ENCODE data around the gene ZPR1.
"Not testable (repeated sequence)": the region's sequence is repeated elsewhere in the genome, so short reads cannot be mapped to it uniquely, and the experiment has no call there.

Gene ZPR1

DNA sequence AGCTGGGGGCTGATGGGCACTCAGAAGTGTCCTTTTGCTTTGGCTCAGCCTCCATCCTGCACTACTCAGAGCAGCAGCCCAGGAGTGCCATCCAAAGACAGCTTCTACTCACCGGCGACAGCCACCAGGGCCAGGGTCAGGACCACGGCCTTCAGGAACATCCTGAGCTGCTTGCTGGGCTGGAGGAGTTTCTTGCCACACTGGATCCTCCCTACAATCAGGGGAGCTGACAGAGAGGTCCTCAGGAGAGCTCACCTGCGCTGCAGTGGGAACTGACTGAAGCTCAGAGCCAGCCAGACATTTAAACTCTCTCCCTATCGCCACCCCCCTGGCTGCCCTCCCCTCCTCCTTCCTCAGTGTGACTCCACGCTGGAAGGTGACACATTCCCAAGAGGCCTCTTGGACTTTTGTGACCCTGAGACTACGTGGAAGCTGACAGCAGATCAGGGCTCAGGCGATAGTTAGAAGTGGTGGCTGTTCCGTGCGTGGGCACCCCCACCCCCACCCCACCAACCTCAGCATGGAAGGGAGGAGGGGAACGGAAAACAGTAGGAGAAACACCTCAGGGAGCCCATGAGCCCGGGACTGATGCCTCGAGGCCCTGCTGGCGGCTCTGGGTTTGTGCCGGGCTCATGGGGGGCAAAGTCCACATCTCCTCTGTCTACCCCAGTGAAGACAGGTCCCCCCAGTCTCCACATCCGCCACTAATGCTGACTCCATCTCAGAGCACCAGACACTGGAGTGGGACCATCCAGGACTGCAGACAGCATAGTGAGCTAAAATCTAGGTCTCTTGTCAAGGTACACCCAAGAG, 35.4 kb upstream of the ZPR1 start, which contains the start of gene APOA4:
Gene APOA4 (minus strand): TSS at position 274 of the 813 bp plus-strand sequence. CDS start 113 bp downstream, at position 161.
- DNase-seq (ENCODE audit: low spot score): no peak

DNA sequence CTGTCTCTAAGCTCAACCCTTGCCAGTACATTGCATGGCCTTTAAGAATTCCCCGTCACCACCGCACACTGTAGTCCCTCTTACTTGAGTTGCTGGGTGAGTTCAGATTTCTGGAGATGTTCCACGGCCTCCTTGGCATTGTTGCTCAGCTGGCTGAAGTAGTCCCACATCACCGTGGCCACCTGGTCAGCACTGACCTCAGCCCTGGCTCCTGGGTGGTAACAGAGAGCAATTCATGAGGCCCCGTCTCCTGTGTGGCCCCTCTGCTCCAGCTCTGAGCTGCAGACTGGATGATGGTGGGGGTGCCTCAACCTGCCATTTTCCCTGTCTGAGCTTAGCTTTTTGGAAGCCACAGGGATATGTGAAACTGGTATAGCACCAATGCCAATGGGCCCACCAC, 34.8 kb upstream of the ZPR1 start:
- DNase-seq (ENCODE audit: low spot score): no peak

DNA sequence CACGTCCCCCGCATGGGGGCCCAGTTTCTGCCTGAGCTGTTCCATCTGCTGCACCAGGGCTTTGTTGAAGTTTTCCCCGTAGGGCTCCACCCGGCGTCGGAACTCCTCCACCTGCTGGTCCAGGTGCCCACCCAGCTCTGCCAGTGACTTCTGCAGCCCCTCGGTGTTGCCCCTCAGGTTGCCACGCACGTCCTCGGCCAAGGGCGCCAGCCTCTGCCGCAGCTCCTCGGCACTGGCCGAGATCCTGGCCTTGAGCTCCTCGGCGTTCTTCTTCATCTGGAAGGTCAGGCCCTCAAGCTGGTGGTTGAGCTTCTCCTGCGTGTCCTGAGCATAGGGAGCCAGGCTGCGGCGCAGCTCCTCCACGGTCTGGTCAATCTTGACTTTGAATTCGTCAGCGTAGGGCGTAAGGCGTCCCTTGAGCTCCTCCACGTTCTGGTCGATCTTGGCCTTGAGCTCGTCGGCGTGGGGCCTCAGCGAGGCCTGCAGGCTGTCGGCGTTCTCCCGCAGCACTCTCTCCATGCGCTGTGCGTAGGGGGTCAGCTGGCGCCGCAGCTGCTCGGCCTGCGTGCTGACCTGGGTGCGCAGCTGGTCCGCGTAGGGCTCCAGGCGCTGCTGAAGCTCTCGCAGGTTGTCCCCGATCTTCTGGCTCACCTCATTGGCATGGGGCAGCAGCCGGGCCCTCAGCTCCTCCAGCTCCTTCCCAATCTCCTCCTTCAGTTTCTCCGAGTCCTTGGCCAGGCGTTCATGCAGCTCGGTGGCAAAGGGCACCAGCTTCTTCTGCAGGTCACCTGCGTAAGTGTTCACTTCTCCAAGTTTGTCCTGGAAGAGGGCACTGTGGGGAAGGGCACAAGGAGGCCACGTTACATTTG, 33.5 kb upstream of the ZPR1 start:
- no peak for DNase-seq (ENCODE audit: low spot score)

DNA sequence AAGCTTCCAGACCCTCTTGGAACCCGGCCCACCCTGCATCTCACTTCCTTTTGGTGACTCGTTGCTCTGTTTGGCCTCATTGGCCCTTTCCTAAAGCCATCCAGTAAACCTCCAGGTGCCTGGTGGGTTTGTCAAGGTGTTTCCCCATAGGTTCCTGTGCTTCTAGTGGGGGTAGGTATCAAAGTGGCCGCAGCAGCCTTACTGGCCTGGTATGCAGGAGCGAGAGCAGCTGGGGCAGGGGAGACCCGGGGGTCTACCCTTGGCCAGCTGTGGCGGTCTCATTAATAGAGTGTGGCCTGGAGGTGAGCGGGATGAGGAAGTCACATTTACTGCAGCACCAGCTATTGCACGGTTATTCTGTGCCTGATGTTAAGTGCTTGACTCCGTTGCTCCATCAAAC, 31.2 kb upstream of the ZPR1 start:
- DNase-seq (ENCODE audit: low spot score): no peak

DNA sequence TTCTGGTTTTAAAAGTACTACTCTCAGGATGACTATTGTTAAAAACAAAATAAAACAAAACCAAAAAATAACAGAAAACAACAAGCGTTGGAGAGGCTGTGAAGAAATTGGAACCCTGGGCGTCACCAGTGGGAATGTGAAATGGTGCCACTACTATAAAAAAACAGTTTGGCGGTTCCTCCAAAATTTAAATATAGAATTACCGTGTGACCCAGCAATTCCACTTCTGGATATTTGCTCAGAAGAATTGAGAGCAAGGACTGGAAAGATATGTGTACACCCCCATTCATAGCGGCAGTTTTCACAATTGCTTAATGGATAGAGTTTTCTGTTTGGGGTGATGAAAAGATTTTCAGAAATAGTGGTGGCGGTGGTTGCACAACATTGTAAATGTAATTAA, 26.7 kb upstream of the ZPR1 start:
- no peak for DNase-seq (ENCODE audit: low spot score)

DNA sequence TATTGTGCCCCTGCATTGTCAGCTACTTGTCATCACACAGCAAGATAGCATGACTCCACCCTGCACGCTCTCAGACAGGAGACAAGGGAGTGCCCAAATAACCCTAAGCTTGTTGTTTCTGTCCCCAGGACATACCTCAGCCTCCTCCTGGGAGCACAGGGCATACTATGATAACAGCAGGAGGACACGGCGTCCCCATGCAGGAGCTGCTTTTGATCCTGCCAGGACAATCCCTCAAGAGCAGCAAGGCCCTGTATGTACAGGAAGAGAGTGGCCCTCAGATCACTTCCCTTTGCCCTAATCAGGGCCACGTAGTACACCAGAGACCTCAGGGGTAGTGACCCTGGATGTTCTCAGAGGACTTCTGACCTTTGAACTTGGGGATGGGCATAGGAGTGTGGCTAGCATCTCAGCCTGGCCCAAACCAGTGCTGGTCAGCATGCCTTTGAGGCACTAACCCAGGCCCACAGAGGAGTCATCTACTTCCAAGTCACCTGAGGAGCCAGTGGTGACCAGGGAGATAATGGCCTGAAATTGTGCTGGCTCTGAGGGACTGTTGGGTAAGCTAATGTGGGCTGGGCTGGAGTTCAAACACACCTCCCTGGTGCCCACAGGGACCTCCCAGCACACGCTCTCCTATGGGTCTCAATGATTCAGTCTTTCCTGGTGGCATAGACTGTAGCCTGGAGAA, 26.1 kb upstream of the ZPR1 start:
- no peak for DNase-seq (ENCODE audit: low spot score)

DNA sequence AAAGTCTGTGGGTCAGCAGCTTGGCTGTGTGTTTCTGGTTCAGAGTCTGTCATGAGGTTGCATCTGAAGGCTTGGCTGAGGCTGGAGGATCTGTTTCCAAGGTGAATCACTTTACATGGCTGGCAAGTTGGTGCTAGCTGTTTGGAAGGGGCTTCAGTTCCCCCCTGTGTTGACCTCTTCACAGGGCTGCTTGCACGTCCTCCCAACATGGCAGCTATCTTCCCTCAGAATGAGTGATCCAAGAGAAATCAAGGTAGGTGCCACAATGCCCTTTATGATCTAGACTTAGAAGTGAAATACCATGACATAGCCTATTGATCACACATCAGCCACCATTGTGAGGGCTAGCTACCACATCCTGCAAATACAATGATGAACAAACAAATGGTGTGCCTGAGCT, 25.3 kb upstream of the ZPR1 start:
- no peak for DNase-seq (ENCODE audit: low spot score)

DNA sequence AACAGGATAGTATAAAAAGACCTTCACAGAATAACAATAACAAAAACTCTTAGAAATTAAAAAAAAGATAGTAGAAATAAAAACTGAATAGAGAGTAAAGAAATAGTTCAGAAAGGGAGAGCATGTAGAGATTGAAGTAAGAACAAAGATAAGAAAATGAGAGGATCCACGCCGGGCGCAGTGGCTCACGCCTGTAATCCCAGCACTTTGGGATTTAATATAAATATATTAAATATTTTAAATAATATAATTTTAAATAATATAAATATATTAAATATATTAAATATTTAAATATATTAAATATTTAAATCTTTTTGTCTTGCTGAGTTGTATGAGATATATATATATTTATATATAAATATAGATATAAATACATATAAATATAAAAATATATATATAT, 24.3 kb upstream of the ZPR1 start:
- DNase-seq (ENCODE audit: low spot score): no peak

DNA sequence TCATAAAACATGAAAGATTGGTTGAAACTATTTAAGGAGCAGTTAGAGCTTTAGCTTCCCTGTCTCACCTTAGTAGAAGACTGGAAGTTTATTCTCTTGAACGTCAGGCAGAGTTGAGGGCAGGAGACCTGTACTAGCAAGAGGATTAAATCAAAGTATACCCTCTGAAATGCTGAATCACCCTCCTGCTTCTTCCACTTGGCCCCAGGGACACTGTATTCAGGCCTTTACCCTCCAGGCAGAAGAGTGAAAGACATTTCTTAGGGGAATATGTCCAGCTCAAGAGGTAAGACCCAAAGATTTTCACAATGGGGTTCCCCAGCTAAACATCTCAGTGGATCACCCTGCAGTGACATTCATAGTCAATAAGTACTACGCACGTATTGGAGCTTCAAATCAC, 23.4 kb upstream of the ZPR1 start:
- no peak for DNase-seq (ENCODE audit: low spot score)

DNA sequence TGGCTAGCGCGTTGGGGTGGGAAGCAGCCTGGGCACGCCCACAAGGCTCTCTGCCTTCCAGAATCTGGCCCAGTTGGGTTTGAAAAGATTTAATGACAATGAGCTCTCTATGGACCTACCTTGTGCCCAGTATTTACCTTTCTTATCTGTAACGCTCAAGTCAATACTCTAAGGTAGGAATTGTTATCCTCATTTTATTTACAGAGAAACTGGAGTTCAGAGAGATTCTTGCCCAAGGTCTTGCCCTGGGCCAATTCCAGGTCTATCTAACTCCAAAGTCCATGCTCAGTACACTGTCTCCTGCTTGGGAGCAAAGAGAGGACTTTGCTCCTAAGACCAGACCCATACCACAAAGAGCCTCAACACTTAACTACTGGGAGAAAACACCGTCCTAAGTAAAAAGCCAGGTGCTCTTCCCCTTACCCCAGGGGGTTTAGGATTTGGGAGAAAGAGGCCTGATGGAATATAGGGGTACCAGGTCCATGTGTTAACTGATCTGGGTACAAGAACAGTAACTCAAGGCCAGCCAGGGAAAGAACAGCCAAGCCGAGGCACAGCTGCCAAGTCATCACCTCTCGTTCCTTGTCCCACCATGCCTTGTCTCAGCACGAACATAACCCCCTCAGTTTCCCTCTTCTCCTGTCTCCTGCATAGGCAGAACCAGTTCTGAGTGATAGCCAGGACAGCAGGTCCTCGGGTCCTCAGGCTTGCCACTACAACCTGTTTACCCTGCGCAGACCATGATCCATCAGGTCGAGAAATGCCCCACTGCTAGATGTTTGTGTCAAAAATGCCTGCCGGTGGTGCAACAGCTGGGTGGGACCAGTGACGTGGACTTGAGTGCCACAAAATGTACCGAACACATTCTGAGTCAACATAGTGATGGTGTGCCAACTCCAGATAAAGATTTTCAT, 20.7 kb upstream of the ZPR1 start:
- no peak for DNase-seq (ENCODE audit: low spot score)

DNA sequence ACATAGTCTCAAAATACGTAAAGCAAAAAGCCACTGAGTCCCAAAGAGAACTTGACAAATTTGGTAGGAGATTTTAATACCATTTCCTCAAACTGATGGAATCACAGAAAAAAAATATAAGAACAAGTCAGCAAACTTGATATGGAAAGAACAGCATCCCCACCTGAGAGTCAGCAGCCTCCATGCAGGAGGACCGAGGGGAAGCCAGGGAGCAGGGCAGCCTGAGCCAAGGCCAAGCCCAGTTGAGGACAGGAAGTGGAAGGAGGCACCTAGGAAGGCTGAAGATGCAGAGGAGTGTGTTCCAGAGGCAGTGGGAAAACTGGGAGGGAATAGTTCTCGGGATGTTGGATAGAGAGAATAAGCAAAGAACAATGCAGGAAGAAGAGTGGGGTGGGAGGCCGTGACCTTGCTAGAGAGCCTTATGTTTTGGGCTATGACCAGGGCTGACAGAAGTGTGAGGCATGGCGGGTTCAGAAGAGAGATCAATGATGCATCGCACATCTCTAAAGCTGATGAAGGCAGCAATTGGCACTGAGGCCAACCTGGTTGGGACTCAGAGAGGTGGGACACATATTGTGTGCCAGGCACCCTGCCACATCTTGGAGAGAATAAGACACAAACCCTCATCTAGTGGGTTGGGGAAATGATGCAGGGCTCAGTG, 19.9 kb upstream of the ZPR1 start:
- DNase-seq (ENCODE audit: low spot score): no peak

DNA sequence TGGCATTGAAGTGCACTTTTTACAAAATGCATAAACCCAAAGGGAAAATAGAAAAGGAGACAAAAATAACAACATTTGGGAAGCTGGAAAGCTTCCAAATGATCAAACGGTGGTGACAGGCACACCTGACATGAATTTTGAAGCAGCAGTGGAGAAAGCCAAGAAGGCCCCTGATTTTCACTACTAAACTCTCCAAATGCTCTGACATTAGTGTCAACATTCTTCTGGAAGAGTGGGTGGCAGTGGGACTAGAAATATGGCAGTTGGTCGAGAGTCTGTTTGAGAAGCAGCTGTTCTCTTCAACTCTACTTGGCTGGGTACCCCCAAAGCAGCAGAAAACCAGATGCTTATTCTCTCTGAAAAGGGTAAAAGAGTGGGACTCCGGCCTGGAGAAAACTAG, 16.2 kb upstream of the ZPR1 start:
- DNase-seq (ENCODE audit: low spot score): no peak

DNA sequence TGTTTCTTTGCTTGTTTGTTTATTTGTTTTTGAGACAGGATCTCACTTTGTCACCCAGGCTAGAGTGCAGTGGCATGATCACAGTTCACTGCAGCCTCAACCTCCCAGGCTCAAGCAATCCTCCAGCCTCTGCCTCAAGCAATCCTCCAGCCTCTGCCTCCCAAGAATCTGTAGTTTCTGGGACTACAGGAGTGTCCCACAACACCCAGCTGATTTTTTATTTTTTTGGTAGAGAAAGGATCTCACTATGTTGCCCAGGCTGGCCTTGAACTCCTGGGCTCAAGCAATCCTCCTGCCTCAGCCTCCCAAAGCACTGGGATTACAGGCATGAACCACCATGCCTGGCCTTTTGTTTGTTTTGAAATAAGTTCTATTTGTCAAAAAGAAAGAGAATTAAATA, 13.8 kb upstream of the ZPR1 start:
- DNase-seq (ENCODE audit: low spot score): not testable (repeated sequence)

DNA sequence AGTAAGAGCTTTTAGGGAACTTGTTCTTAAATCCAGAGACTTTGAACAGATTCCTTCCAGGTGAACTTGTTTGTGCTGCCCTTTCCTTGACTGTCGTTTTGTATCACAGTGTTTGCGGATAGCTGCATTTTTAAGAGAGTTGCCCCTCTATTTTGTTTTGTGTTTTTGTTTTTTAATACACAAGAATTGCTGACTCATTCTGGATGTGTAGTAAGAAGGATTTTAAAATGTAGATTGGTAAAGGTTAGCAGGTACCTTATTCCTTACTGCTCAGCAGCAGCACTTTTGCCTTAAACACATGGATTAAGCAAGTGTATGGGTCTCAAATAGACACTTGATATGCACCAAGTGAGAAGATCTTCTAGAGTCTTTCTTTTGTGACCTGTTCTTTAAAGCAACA, 12.8 kb upstream of the ZPR1 start:
- DNase-seq (ENCODE audit: low spot score): no peak

DNA sequence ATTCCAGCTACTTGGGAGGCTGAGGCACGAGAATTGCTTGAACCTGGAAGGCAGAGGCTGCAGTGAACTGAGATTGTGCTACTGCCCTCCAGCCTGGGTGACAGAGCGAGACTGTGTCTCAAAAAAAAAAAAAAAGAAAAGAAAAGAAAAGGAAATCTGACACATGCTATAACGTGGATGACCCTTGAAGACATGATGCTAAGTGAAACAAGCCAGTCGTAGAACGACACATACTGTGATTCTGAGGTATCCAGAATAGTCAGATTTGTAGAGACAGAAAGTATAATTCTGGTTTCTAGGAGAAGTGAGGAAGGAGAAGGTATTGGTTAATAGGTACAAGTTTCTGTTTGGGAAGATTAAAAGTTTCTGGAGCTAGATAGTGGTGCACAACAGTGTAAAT, 10.5 kb upstream of the ZPR1 start:
- no peak for DNase-seq (ENCODE audit: low spot score)

DNA sequence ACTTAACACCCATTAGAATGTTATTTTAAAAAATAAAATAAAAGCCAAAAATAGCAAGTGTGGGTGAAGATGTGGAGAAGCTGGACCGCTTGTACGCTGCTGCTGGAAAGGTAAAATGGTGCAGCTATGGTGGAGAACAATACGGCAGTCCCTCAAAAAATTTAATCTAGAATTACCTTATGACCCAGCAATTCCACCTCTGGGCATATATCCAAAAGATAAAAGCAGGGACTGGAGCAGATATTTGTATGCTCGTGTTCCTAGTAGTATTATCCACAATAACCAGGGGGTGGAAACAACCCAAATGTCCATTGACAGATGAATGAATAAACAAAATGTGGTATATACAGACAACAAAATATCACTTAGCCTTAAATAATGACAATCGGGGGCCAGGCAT, 10.0 kb upstream of the ZPR1 start:
- no peak for DNase-seq (ENCODE audit: low spot score)

DNA sequence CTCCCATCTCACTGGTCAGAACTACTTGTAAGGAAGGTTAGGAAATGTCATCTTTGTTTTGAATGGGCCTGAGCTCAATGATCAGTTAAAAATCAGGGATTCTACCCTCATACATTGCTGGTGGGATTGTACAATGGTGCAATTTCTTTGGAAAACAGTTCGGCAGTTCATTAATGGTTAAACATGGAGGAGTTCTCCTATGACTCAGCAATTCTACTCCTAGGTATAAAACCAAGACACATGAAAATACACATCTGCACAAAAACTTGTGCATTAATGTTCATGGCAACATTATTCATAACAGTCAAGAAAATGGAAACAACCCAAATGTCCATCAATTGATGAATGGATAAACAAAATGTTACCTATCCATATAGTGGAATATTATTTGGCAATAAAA, 8.7 kb upstream of the ZPR1 start:
- no peak for DNase-seq (ENCODE audit: low spot score)

DNA sequence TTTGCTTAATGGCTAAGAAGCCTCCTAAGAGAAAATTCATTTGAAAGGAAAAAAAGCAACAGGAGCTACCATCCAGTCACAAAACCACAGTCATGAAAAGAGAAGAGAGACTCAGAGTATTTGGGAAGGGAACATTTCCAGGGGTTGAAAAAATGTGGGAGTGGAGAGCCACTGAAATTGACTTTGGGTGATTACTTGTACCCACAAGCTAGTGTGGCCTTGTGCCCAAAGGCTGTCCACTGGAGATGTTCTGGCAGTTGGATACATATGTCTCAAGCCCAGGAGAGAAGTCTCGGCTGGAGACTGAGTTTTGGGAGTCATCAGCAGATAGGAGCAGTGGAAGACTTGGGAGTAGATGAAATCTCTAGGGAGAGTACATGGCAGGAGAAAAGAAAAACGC, 7.0 kb upstream of the ZPR1 start:
- no peak for DNase-seq (ENCODE audit: low spot score)

DNA sequence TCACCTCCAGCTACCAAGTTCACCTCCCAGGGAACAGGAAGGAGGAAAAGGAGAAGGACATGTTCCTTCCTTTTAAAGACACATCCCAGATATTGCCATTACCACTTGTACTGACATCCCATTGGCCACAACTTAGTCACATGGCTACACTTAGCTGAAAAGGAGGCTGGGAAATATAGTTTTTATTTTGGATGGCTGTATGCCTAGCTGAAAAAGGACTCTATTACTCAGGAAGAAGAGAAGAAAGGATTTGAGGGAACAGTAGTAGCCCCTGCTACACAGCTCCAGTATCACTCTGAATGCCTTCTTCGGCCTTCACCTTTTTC, 5.9 kb upstream of the ZPR1 start:
- no peak for DNase-seq (ENCODE audit: low spot score)

DNA sequence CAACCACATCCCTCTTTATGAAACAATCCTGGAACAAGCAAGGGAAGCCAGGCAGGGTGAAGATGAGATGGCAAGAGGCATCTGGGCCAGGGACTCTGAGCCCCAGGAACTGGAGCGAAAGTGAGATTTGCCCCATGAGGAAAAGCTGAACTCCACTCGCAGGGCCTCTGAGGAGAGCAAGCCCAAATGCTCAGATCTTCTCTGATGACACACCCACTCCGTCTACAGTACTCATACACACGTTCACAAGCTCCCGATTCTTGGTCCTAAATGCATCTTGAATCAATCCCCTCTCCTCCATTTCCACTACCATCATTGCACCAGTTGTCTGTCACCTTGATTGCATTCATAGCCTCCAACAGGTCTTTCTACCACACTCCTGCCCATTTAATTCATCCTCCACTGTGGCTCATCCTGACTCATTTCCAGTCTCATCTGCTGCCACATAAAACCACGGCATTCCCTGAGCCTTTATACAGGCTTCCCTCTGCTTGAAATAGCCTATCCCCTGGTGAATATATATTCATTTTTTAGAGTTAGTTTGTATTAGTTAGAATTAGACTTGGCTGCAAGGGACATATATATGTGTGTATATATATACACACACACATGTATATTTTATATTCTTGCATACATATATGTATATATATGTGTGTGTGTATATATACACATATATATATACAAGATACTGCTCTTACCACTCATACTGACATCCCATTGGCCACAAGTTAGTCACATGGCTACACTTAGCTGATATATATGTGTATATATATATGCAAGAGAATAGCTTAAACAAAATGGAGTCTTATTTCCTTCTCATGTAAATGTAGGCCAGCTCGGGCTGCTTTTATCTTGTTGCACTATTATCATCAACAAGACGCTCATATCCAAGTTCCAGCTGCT, 5.3 kb upstream of the ZPR1 start:
- DNase-seq (ENCODE audit: low spot score): no peak
